HEK293 (cell line): ENCODE data around the gene DOP1B.
"Not testable (repeated sequence)": the region's sequence is repeated elsewhere in the genome, so short reads cannot be mapped to it uniquely, and the experiment has no call there.

Source experiments
- CTCF ChIA-PET: fragments of 350-600 bp; formaldehyde crosslinking; extraction: SDS; loops from one replicate; lab custom pipeline; 2021; ENCODE audit warnings: antibody characterized with exemption; lab: Yijun Ruan, JAX
- POLR2A ChIA-PET: fragments of 300-600 bp; formaldehyde crosslinking; extraction: SDS; loops from one replicate; lab custom pipeline; 2020; ENCODE audit warnings: antibody characterized with exemption, inconsistent platforms; lab: Yijun Ruan, JAX
- H3K27ac ChIP-seq: fragments of 200-500 bp; sonication (Bioruptor generic); 2 replicates; pipeline ENCODE4 v1.5.1; 2014; ENCODE audit warnings: low read depth, low read length, control low read depth, inconsistent platforms; ENCODE audit errors: extremely low read depth
- H3K36me3 ChIP-seq, 2 experiments: fragments of 200-500 bp in 1 of 2; sonication (Bioruptor generic) in 1 of 2; 1 replicate in 1 of 2; 2 replicates in 1 of 2; pipeline ENCODE4 v1.5.1; 2014 to 2017; ENCODE audit warnings: inconsistent platforms in 2 of 2, low read length in 2 of 2; ENCODE audit not compliant: control insufficient read depth in 2 of 2, insufficient read depth in 1 of 2
- H3K4me1 ChIP-seq: fragments of 200-500 bp; sonication (Bioruptor generic); 2 replicates; pipeline ENCODE4 v1.5.1; 2014; ENCODE audit warnings: mild to moderate bottlenecking, low read length, inconsistent platforms; ENCODE audit not compliant: control insufficient read depth, insufficient read depth
- H3K4me3 ChIP-seq: 2 replicates; pipeline ENCODE4 v1.5.1; 2011; ENCODE audit warnings: low read depth, mild to moderate bottlenecking, control low read depth, low read length, moderate library complexity
- H3K9me3 ChIP-seq: fragments of 200-500 bp; sonication (Bioruptor generic); 2 replicates; pipeline ENCODE4 v1.5.1; 2014; ENCODE audit warnings: low read depth, low read length, inconsistent platforms; ENCODE audit not compliant: control insufficient read depth, insufficient read depth
- GLIS2 ChIP-seq: fragments of 450-650 bp; formaldehyde crosslinking; IDR thresholded peaks from 2 replicates; pipeline ENCODE4 v1.5.1; 2016; ENCODE audit warnings: missing biosample characterization, missing genetic modification characterization
- PRDM1 ChIP-seq: fragments of 450-650 bp; formaldehyde crosslinking; IDR thresholded peaks from 2 replicates; pipeline ENCODE4; 2016; ENCODE audit warnings: missing biosample characterization, missing genetic modification characterization
- RBAK ChIP-seq: fragments of 450-650 bp; formaldehyde crosslinking; IDR thresholded peaks from 2 replicates; pipeline ENCODE4 v1.5.1; 2016; ENCODE audit warnings: missing biosample characterization, missing genetic modification characterization
- REPIN1 ChIP-seq: fragments of 450-650 bp; formaldehyde crosslinking; IDR thresholded peaks from 2 replicates; pipeline ENCODE4 v1.5.1; 2017; ENCODE audit warnings: missing biosample characterization, missing genetic modification characterization, low read depth
- SCRT2 ChIP-seq: fragments of 450-650 bp; formaldehyde crosslinking; IDR thresholded peaks from 2 replicates; pipeline ENCODE4 v1.5.1; 2016; ENCODE audit warnings: missing biosample characterization, missing genetic modification characterization
- YY1 ChIP-seq: fragments of 450-650 bp; formaldehyde crosslinking; IDR thresholded peaks from 2 replicates; pipeline ENCODE4 v1.5.1; 2018; ENCODE audit warnings: missing biosample characterization, missing genetic modification characterization
- ZNF121 ChIP-seq: fragments of 450-650 bp; formaldehyde crosslinking; IDR thresholded peaks from 2 replicates; pipeline ENCODE4 v1.5.1; 2016; ENCODE audit warnings: missing biosample characterization, missing genetic modification characterization
- ZNF146 ChIP-seq: fragments of 450-650 bp; formaldehyde crosslinking; IDR thresholded peaks from 2 replicates; pipeline ENCODE4 v1.5.1; 2016; ENCODE audit warnings: missing biosample characterization, missing genetic modification characterization
- ZNF169 ChIP-seq: fragments of 450-650 bp; formaldehyde crosslinking; IDR thresholded peaks from 2 replicates; pipeline ENCODE4 v1.5.1; 2016; ENCODE audit warnings: missing biosample characterization, missing genetic modification characterization
- ZNF341 ChIP-seq: fragments of 450-650 bp; formaldehyde crosslinking; IDR thresholded peaks from 2 replicates; pipeline ENCODE4; 2016; ENCODE audit warnings: low read depth, missing biosample characterization, missing genetic modification characterization
- ZNF366 ChIP-seq: fragments of 450-650 bp; formaldehyde crosslinking; conservative IDR thresholded peaks from 2 replicates; pipeline ENCODE4 v1.5.1; 2016; ENCODE audit warnings: missing biosample characterization, missing genetic modification characterization
- ZNF530 ChIP-seq: fragments of 450-650 bp; formaldehyde crosslinking; IDR thresholded peaks from 2 replicates; pipeline ENCODE4 v1.5.1; 2016; ENCODE audit warnings: low read depth, missing biosample characterization, missing genetic modification characterization
- ZNF548 ChIP-seq: fragments of 450-650 bp; formaldehyde crosslinking; IDR thresholded peaks from 2 replicates; pipeline ENCODE4 v1.5.1; 2016; ENCODE audit warnings: missing biosample characterization, missing genetic modification characterization
- ZNF596 ChIP-seq: fragments of 450-650 bp; IDR thresholded peaks from 2 replicates; pipeline ENCODE4 v1.5.0; 2018; ENCODE audit warnings: missing biosample characterization, mild to moderate bottlenecking, missing genetic modification characterization, moderate library complexity
- TF ChIP-seq, protein P1 (sequence below): fragments of 450-650 bp; formaldehyde crosslinking; IDR thresholded peaks from 2 replicates; pipeline ENCODE4 v1.5.1; 2016; ENCODE audit warnings: missing biosample characterization, missing genetic modification characterization
- TF ChIP-seq, protein P2 (sequence below): fragments of 450-650 bp; formaldehyde crosslinking; IDR thresholded peaks from 2 replicates; pipeline ENCODE4 v1.5.1; 2016; ENCODE audit warnings: missing biosample characterization, missing genetic modification characterization
- TF ChIP-seq, protein P3 (sequence below): fragments of 450-650 bp; formaldehyde crosslinking; IDR thresholded peaks from 2 replicates; pipeline ENCODE4 v1.5.1; 2017; ENCODE audit warnings: missing biosample characterization, missing genetic modification characterization
- TF ChIP-seq, protein P4 (sequence below): fragments of 450-650 bp; IDR thresholded peaks from 2 replicates; pipeline ENCODE4 v1.5.1; 2018; ENCODE audit warnings: missing biosample characterization, mild to moderate bottlenecking, missing genetic modification characterization

Gene DOP1B

DNA sequence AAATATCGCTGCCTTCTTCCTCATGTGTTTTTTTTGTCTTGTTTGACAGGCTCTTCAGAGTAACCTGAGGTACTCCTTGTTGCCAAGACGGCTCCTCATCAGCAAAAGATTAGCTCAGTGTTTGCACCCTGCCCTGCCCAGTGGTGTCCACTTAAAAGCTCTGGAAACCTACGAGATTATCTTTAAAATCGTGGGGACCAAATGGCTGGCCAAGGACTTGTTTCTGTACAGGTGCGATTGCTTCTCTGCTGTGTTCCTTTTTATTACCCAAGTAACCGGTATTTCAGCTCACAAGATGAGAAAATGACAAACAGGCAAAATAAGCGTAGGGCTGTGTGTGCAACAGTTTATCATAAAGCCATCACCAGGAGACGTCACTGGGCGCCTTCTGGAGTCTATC lies 42.4 kb downstream of the DOP1B start (continued):
- TF ChIP-seq, protein P1, sequence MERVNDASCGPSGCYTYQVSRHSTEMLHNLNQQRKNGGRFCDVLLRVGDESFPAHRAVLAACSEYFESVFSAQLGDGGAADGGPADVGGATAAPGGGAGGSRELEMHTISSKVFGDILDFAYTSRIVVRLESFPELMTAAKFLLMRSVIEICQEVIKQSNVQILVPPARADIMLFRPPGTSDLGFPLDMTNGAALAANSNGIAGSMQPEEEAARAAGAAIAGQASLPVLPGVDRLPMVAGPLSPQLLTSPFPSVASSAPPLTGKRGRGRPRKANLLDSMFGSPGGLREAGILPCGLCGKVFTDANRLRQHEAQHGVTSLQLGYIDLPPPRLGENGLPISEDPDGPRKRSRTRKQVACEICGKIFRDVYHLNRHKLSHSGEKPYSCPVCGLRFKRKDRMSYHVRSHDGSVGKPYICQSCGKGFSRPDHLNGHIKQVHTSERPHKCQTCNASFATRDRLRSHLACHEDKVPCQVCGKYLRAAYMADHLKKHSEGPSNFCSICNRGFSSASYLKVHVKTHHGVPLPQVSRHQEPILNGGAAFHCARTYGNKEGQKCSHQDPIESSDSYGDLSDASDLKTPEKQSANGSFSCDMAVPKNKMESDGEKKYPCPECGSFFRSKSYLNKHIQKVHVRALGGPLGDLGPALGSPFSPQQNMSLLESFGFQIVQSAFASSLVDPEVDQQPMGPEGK (tag by site-specific recombination): no peak
- no peak for TF ChIP-seq ZNF596 (tag by site-specific recombination)

DNA sequence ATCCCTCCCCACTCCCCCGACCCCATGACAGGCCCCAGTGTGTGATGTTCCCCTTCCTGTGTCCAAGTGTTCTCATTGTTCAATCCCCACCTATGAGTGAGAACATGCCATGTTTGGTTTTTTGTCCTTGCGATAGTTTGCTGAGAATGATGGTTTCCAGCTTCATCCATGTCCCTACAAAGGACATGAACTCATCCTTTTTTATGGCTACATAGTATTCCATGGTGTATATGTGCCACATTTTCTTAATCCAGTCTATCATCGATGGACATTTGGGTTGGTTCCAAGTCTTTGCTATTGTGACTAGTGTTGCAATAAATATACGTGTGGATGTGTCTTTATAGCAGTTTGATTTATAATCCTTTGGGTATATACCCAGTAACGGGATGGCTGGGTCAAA lies 43.0 kb downstream of the DOP1B start:
- CTCF ChIA-PET: interaction anchor here (0.6 to 1.1 kb wide), 3 partner anchors 11 to 16 kb away, joined by 3 read pairs; no protein-coding TSS in a partner anchor
- peak; percentile 99 for TF ChIP-seq ZNF146 (tag by site-specific recombination)
- peaks cover 21% of the 10 kb centered on the region for H3K4me1 ChIP-seq
- H3K9me3 ChIP-seq, POLR2A ChIA-PET, H3K36me3 ChIP-seq, H3K4me3 ChIP-seq, H3K27ac ChIP-seq: not testable (repeated sequence)

DNA sequence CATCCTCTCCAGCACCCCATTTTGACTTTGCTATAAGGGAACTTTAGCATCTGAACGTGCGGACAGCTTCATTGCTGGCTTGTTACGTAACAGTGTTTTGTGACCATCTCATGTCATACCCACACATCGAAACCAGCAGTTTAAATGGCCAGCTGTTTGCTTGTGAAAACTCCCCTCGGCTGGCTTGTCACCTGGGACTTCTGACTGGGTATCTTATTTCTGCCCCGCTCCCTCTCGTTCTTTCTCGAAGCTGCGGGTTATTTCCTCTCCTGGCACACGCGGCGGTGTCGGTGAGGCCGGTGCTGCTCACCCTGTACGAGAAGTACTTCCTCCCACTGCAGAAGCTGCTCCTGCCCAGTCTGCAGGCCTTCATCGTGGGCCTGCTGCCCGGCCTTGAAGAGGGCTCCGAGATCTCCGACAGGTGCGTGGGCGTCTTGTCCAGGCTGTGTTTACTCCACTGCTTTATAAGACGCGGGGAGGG lies 43.5 kb downstream of the DOP1B start:
- H3K4me3 ChIP-seq: no peak overlapping the region
- CTCF ChIA-PET: interaction anchor here (0.6 to 1.1 kb wide), 2 partner anchors 9 to 10 kb away, joined by 3 read pairs; no protein-coding TSS in a partner anchor
- POLR2A ChIA-PET: no interaction called here
- H3K36me3 ChIP-seq: no peaks in the 10 kb centered on the region; a peak in 1 of 3 replicates
- peaks cover 21% of the 10 kb centered on the region for H3K4me1 ChIP-seq
- H3K27ac ChIP-seq: no peak overlapping the region
- TF ChIP-seq, protein P2, sequence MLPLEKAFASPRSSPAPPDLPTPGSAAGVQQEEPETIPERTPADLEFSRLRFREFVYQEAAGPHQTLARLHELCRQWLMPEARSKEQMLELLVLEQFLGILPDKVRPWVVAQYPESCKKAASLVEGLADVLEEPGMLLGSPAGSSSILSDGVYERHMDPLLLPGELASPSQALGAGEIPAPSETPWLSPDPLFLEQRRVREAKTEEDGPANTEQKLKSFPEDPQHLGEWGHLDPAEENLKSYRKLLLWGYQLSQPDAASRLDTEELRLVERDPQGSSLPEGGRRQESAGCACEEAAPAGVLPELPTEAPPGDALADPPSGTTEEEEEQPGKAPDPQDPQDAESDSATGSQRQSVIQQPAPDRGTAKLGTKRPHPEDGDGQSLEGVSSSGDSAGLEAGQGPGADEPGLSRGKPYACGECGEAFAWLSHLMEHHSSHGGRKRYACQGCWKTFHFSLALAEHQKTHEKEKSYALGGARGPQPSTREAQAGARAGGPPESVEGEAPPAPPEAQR (tag by site-specific recombination): no peak
- TF ChIP-seq ZNF169 (no peak), GLIS2 (no peak), ZNF530 (tag by site-specific recombination) (no peak), ZNF548 (tag by site-specific recombination) (no peak), PRDM1 (tag by site-specific recombination) (no peak), ZNF121 (no peak), ZNF366 (tag by site-specific recombination) (no peak)
- TF ChIP-seq, protein P3, sequence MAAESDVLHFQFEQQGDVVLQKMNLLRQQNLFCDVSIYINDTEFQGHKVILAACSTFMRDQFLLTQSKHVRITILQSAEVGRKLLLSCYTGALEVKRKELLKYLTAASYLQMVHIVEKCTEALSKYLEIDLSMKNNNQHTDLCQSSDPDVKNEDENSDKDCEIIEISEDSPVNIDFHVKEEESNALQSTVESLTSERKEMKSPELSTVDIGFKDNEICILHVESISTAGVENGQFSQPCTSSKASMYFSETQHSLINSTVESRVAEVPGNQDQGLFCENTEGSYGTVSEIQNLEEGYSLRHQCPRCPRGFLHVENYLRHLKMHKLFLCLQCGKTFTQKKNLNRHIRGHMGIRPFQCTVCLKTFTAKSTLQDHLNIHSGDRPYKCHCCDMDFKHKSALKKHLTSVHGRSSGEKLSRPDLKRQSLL: no peak
- no peaks in the 10 kb centered on the region for H3K9me3 ChIP-seq

DNA sequence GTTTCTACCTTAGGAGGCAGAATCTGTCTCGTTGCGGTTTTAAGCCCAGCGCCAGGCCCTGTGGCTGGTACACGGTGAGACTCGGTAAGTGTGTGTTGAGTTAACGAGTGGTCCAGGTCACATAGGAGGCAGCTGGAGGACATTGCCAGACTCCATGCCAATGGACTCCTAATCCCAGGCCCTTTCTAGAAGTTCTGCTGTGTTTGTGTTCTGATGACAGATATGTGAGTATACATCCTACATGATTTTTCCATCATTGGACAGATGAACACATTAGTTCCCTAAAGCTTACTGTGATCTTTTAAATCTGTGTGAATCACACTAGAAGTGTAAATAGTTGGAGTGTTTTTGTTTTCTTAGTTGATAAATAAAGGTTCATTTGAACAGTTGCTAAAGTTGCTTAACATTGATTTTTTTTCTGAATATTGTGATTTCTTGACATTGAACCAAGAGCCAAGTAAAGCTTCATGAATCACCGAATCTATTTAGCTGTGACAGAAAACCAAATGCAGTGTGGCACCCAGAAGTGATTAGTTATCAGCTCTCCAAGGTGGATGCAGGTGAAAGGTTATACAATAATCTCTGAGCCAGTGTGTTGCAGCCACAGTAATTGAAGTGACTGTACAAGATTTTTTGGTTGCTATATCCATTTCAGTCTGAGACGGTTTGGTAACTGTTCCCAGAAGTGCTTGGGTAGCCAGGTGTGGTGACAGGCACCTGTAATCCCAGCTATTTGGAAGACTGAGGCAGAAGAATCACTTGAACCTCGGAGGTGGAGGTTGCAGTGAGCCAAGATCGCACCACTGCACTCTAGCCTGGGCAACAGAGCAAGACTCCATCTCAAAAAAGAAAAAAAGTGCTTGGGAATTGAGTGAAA lies 46.3 kb downstream of the DOP1B start:
- CTCF ChIA-PET: interaction anchor here (0.6 to 1.5 kb wide), 8 partner anchors 9 to 218 kb away, joined by 3 to 5 read pairs (median 4); no protein-coding TSS in a partner anchor
- Histone ChIP-seq H3K36me3 (no peaks in the 10 kb centered on the region; a peak in 1 of 3 replicates), H3K4me3 (no peak overlapping the region), H3K27ac (peak overlapping the region; percentile 0), H3K4me1 (peaks cover 21% of the 10 kb centered on the region), H3K9me3 (no peaks in the 10 kb centered on the region)
- TF ChIP-seq REPIN1 (tag by site-specific recombination) (no peak), RBAK (tag by site-specific recombination) (no peak), YY1 (tag by site-specific recombination) (no peak), ZNF121 (peak; percentile 85), ZNF596 (tag by site-specific recombination) (no peak), SCRT2 (tag by site-specific recombination) (0 out of 2 replicates have a peak, but pooled peaks have one; percentile 32), ZNF341 (tag by site-specific recombination) (no peak)
- TF ChIP-seq, protein P4, sequence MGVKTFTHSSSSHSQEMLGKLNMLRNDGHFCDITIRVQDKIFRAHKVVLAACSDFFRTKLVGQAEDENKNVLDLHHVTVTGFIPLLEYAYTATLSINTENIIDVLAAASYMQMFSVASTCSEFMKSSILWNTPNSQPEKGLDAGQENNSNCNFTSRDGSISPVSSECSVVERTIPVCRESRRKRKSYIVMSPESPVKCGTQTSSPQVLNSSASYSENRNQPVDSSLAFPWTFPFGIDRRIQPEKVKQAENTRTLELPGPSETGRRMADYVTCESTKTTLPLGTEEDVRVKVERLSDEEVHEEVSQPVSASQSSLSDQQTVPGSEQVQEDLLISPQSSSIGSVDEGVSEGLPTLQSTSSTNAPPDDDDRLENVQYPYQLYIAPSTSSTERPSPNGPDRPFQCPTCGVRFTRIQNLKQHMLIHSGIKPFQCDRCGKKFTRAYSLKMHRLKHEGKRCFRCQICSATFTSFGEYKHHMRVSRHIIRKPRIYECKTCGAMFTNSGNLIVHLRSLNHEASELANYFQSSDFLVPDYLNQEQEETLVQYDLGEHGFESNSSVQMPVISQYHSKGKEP (tag by site-specific recombination): no peak
- POLR2A ChIA-PET: interaction anchor here (1.2 to 1.6 kb wide), 5 partner anchors 12 to 117 kb away, joined by 3 to 7 read pairs (median 4); partner anchors contain the start of gene MORC3
